Tongue (tissue), 3 donors: ENCODE measurements around the gene RWDD4. TPM values are rescaled to one million over a fixed set of nuclear protein-coding genes. Genes with fewer than 3 reads are reported as not detected.

Experiments
- DNase-seq: peaks from one replicate; pipeline ENCODE4 v3.0.0-alpha.2; 2015
- small RNA-seq: library from RNA; depleted of rRNA; stranded (forward); fragments of <200 nt; gene quantifications from one replicate; pipeline ENCODE3, GENCODE V24; 2014; ENCODE audit warnings: low replicate concordance
- total RNA-seq: library from RNA; depleted of rRNA; stranded (reverse); fragments of >200 nt; gene quantifications from one replicate; pipeline ENCODE4 v1.2.3, GENCODE V29; 2014

The RWDD4 gene
- total RNA-seq, 1 donor from 2014 or later, result 39.2 TPM

DNA sequence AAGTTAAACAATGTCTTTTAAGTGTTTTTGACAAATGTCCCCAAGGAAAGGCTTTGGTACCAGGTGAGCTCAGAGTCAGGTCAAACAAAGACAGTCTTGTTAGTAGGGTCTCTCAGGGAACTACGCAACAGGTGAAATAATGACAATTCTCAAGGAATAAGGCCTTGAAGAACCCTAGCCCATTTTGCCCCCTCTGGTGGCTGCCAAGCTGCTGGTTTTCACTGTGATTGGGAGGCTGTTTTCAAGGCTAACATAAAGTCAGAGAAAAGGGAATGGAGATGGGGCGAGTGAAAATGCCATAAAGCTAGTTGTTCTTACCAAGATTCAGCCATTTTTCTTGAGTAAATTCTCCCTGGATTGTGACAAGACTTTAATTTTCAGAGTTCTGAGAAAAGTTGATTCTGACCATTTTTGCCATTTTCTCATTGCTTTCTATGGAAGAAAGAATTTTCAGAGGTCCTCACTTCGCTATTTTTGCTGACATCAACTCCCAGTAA, 58.7 kb downstream of the RWDD4 start:
- no peak for DNase-seq

- no peak for DNase-seq
These were observed 59.3 kb downstream of the RWDD4 start for GRCh38 chr4:183599690-183600089.

GRCh38 chr4:183599284-183599683, 59.7 kb downstream of the RWDD4 start:
- no peak for DNase-seq

- no peak for DNase-seq
These were observed 62.8 kb downstream of the RWDD4 start for GRCh38 chr4:183596067-183596757.

DNA sequence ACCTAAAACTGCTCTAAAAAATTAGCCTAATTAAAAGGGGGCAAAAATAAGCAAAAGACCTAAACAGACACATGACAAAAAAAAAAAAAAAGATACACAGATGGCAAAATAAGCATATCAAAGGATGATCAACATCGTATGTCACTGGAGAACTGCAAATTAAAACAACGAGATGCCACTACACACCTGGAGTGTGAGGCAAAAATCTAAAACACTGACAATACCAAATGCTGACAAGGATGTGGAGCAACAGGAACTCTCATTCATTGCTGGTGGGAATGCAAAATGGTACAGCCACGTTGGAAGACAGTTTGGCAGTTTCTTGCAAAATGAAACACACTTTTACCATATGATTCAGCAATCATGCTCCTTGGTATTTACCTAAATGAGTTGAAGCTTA, 64.2 kb downstream of the RWDD4 start:
- no peak for DNase-seq

- DNase-seq, result no peak
These were observed 67.7 kb downstream of the RWDD4 start for GRCh38 chr4:183591301-183591700.

Small RNA genes lying within 50 kb of the gene (small RNA-seq; reads per million reads assigned to genes)
- not detected for gene RNU6-1053P
- gene RNU6-335P, result not detected
- gene RNU6-479P, result not detected

Other genes with a start within 250 kb of the RWDD4 start
- 23.7 TPM for gene CDKN2AIP, start 214.5 kb downstream of the RWDD4 start, total RNA-seq
- 27.1 TPM for gene ING2, start 154.1 kb downstream of the RWDD4 start, total RNA-seq
- 68.3 TPM for gene TRAPPC11, start 108 bp upstream of the RWDD4 start, total RNA-seq
- 37.6 TPM for gene STOX2, start 246.1 kb upstream of the RWDD4 start, total RNA-seq